ENCODE data around the gene UBR3. TPM values are rescaled to one million over a fixed set of nuclear protein-coding genes. Genes with fewer than 3 reads are reported as not detected.

The UBR3 gene
- total RNA-seq, 1 donor from 2014 or later: 23.0 TPM

DNA sequence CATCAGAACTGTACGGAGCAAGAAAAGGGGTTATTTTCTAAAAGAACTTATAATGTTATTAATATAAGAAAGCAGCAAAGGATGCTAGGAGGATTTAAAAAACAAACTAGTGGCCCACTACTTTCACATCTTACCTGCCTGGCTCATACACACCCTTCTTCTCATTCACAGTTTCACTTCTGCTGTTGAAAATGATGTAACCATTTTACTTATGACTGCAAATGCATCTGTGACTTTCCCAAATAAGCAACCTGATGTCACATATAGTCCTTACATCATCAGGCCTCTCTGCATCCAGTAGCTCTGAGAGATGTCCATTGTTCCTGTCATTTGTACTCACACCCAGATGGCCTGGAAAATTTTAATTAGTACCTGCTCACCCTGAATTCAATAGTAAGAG lies 248.9 kb downstream of the UBR3 start:
- TF ChIP-seq CTCF (IDR thresholded peaks at IDR 0.05; ENCODE audit: insufficient read depth, low read length, poor library complexity, severe bottlenecking): no peak
- no peak for DNase-seq (ENCODE audit: low read depth)
- H3K27me3 ChIP-seq (ENCODE audit: control insufficient read depth, insufficient read depth, low read length): no peaks in the 10 kb centered on the region
- no peak overlapping the region for H3K4me3 ChIP-seq (ENCODE audit: low read depth, low read length)
- H3K36me3 ChIP-seq (ENCODE audit: control insufficient read depth, insufficient read depth, low read length): no peaks in the 10 kb centered on the region

GRCh38 chr2:170077830-170078569 lies 250.7 kb downstream of the UBR3 start:
- Histone ChIP-seq H3K36me3 (ENCODE audit: control insufficient read depth, insufficient read depth, low read length) (no peaks in the 10 kb centered on the region), H3K4me3 (ENCODE audit: low read depth, low read length) (no peak overlapping the region), H3K27me3 (ENCODE audit: control insufficient read depth, insufficient read depth, low read length) (no peaks in the 10 kb centered on the region)
- DNase-seq (ENCODE audit: low read depth): no peak
- TF ChIP-seq CTCF (IDR thresholded peaks at IDR 0.05; ENCODE audit: insufficient read depth, low read length, poor library complexity, severe bottlenecking): no peak

GRCh38 chr2:170084820-170085491 lies 257.7 kb downstream of the UBR3 start:
- DNase-seq (ENCODE audit: low read depth): no peak
- H3K4me3 ChIP-seq (ENCODE audit: low read depth, low read length): no peak overlapping the region
- TF ChIP-seq CTCF (IDR thresholded peaks at IDR 0.05; ENCODE audit: insufficient read depth, low read length, poor library complexity, severe bottlenecking): no peak
- no peaks in the 10 kb centered on the region for H3K36me3 ChIP-seq (ENCODE audit: control insufficient read depth, insufficient read depth, low read length)
- H3K27me3 ChIP-seq (ENCODE audit: control insufficient read depth, insufficient read depth, low read length): no peaks in the 10 kb centered on the region

- no peak for DNase-seq (ENCODE audit: low read depth)
- Histone ChIP-seq H3K27me3 (ENCODE audit: control insufficient read depth, insufficient read depth, low read length) (no peaks in the 10 kb centered on the region), H3K36me3 (ENCODE audit: control insufficient read depth, insufficient read depth, low read length) (no peaks in the 10 kb centered on the region), H3K4me3 (ENCODE audit: low read depth, low read length) (no peak overlapping the region)
- no peak for TF ChIP-seq CTCF (IDR thresholded peaks at IDR 0.05; ENCODE audit: insufficient read depth, low read length, poor library complexity, severe bottlenecking)
These were observed 258.9 kb downstream of the UBR3 start for GRCh38 chr2:170086117-170086688.

DNA sequence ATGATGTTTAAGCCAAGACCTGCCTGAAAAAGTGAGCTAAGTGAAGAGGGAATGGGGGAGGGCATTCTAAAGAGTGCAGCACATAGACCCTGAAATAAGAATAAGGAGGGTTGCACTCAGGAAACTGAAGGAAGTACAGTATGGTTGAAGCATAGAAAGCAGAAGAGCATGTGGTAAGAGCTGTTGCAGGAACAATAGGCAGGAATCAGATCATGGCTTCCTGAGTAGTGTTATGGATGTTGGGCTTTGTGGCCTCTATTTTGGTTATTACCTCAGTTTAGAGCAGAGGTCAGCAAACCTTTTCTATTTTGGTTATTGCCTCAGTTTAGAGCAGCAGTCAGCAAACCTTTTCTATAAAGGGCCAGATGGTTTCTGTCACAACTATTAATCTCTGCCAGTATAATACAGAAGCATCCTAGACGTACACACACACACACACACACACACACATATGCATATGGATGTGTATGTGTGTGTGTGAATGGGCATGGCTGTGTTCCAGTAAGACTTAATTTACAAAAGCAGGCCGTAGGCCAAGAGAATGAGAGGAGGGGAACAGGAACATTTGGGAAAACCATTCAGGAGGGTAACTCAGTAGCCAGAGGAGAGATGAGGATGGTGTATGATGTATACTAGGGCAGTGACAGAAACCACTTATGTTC lies 259.6 kb downstream of the UBR3 start:
- no peaks in the 10 kb centered on the region for H3K36me3 ChIP-seq (ENCODE audit: control insufficient read depth, insufficient read depth, low read length)
- no peaks in the 10 kb centered on the region for H3K27me3 ChIP-seq (ENCODE audit: control insufficient read depth, insufficient read depth, low read length)
- no peak overlapping the region for H3K4me3 ChIP-seq (ENCODE audit: low read depth, low read length)
- TF ChIP-seq CTCF (IDR thresholded peaks at IDR 0.05; ENCODE audit: insufficient read depth, low read length, poor library complexity, severe bottlenecking): no peak
- no peak for DNase-seq (ENCODE audit: low read depth)

All from kidney epithelial cell (primary cell).